ENCODE data around the gene NPIPB2. TPM values are rescaled to one million over a fixed set of nuclear protein-coding genes. Genes with fewer than 3 reads are reported as not detected.
"Not testable (repeated sequence)": the region's sequence is repeated elsewhere in the genome, so short reads cannot be mapped to it uniquely, and the experiment has no call there.

NPIPB2 gene
- 1.3 and 4.0 TPM in 2 replicates for total RNA-seq

- not testable (repeated sequence) for DNase-seq (ENCODE audit: low read depth in 2 of 2)
These were observed at the start of gene NPIPB2 for GRCh38 chr16:11941945-11942344. Gene NPIPB2, minus strand, starts transcription at chr16:11942045. Its CDS starts 0 bp downstream, at chr16:11942045.

- DNase-seq (ENCODE audit: low read depth in 2 of 2): no peak
These were observed 49.0 kb upstream of the NPIPB2 start for GRCh38 chr16:11990702-11991390.

GRCh38 chr16:11988258-11988978 lies 46.6 kb upstream of the NPIPB2 start:
- no peak for DNase-seq (ENCODE audit: low read depth in 2 of 2)

- no peak for DNase-seq (ENCODE audit: low read depth in 2 of 2)
These were observed 44.7 kb upstream of the NPIPB2 start for GRCh38 chr16:11986521-11987057.

- DNase-seq (ENCODE audit: low read depth in 2 of 2): no peak
These were observed 43.4 kb upstream of the NPIPB2 start for GRCh38 chr16:11985250-11985649.

- DNase-seq (ENCODE audit: low read depth in 2 of 2): no peak
These were observed 38.4 kb upstream of the NPIPB2 start for GRCh38 chr16:11980136-11980844.

GRCh38 chr16:11979013-11979672 lies 37.3 kb upstream of the NPIPB2 start:
- DNase-seq (ENCODE audit: low read depth in 2 of 2): no peak

GRCh38 chr16:11978080-11978479 lies 36.2 kb upstream of the NPIPB2 start:
- DNase-seq (ENCODE audit: low read depth in 2 of 2): no peak

GRCh38 chr16:11977376-11978041 lies 35.7 kb upstream of the NPIPB2 start:
- peak in 1 of 2 donors; percentile 21 for DNase-seq (ENCODE audit: low read depth in 2 of 2)

- peak in 1 of 2 donors; percentile 10 for DNase-seq (ENCODE audit: low read depth in 2 of 2)
These were observed 35.1 kb upstream of the NPIPB2 start for GRCh38 chr16:11976850-11977375.

- DNase-seq (ENCODE audit: low read depth in 2 of 2): no peak
These were observed 31.2 kb upstream of the NPIPB2 start for GRCh38 chr16:11973070-11973469.

- DNase-seq (ENCODE audit: low read depth in 2 of 2): peak in 1 of 2 donors; percentile 46
These were observed 30.3 kb upstream of the NPIPB2 start for GRCh38 chr16:11972128-11972527.

GRCh38 chr16:11970292-11970691 lies 28.4 kb upstream of the NPIPB2 start:
- not testable (repeated sequence) for DNase-seq (ENCODE audit: low read depth in 2 of 2)

- DNase-seq (ENCODE audit: low read depth in 2 of 2): no peak
These were observed 26.7 kb upstream of the NPIPB2 start for GRCh38 chr16:11968577-11968976.

- no peak for DNase-seq (ENCODE audit: low read depth in 2 of 2)
These were observed 25.5 kb upstream of the NPIPB2 start for GRCh38 chr16:11967195-11967911.

- DNase-seq (ENCODE audit: low read depth in 2 of 2): no peak
These were observed 24.3 kb upstream of the NPIPB2 start for GRCh38 chr16:11966173-11966572.

GRCh38 chr16:11964761-11965551 lies 23.1 kb upstream of the NPIPB2 start, which contains the start of gene TNFRSF17:
Gene TNFRSF17, plus strand, starts transcription at chr16:11965210. Its CDS starts 115 bp downstream, at chr16:11965325.
- DNase-seq (ENCODE audit: low read depth in 2 of 2): no peak

- no peak for DNase-seq (ENCODE audit: low read depth in 2 of 2)
These were observed 21.9 kb upstream of the NPIPB2 start for GRCh38 chr16:11963706-11964105.

- not testable (repeated sequence) for DNase-seq (ENCODE audit: low read depth in 2 of 2)
These were observed 21.1 kb upstream of the NPIPB2 start for GRCh38 chr16:11962978-11963377.
